ENCODE results near the gene STRIP2. TPM values are rescaled to one million over a fixed set of nuclear protein-coding genes. Genes with fewer than 3 reads are reported as not detected.
"Not testable (repeated sequence)": the region's sequence is repeated elsewhere in the genome, so short reads cannot be mapped to it uniquely, and the experiment has no call there.

STRIP2 gene
- total and polyA plus RNA-seq, 2 experiments from 2014 or later: 0.83 to 1.1 TPM

DNA sequence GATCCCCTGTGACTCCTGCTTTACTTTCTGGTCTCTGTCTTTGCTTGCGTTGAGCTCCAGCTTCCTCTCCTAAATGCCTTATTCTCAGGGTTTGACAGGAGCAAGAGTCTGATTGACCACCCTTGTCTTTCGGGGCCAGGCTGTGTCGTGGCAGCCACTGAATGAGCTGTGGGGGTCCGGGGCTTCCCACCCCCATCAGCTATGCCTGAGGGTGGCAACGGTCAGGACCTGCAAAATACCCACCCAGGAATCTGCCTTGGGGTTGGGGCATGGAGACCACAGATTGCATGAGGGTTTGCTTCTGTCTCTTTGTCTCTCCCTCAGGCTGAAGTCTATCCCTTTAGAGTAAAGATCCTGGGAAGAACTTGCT is 88.7 kb downstream of the STRIP2 start:
- H3K4me1 ChIP-seq (ENCODE audit: insufficient read depth): no peaks in the 10 kb centered on the region
- no peaks in the 10 kb centered on the region for H3K9me2 ChIP-seq (replicated peaks; ENCODE audit: insufficient read depth)
- peaks cover 15% of the 10 kb centered on the region for H3K27me3 ChIP-seq
- H3K9me3 ChIP-seq (ENCODE audit: low read depth): no peaks in the 10 kb centered on the region
- H3K4me3 ChIP-seq: no peak overlapping the region
- 78% methylated on average over 5 of the region's 5 CpGs for WGBS (ENCODE audit: low lambda C conversion rate, missing lambda C conversion rate)
- no peak overlapping the region for H3K27ac ChIP-seq
- TF ChIP-seq EZH2phosphoT487 (IDR thresholded peaks at IDR 0.05; ENCODE audit: low read depth, severe bottlenecking, unreplicated experiment) (no peak), CTCF (IDR thresholded peaks at IDR 0.05; ENCODE audit: poor library complexity) (no peak), EZH2 (IDR thresholded peaks at IDR 0.05; ENCODE audit: borderline replicate concordance) (no peak)
- no peaks in the 10 kb centered on the region for H3K79me2 ChIP-seq
- H3K36me3 ChIP-seq (replicated peaks; ENCODE audit: insufficient read depth, low read depth): no peaks in the 10 kb centered on the region
- H3K4me2 ChIP-seq: no peak overlapping the region
- DNase-seq (ENCODE audit: low spot score): no peak
- H4K20me1 ChIP-seq (ENCODE audit: insufficient read depth, poor library complexity, severe bottlenecking): no peaks in the 10 kb centered on the region
- H2AFZ ChIP-seq: no peak overlapping the region

DNA sequence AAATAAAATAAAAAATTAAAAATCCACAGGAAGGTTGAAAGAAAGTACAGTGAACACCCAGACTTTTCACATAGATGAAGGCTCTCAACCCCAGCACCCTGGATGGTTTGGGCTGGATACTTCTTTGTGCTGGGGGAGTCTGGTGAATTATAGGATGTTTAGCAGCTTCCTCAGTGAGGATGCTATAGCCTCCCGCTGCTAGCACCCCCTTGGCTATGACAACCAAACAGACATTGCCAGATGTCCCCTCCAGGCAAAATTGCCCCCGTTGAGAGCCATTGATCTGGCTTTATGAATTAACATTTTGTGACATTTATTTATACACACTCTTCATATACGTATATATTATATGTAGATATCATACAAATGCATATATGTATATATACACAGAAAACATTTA is 89.7 kb downstream of the STRIP2 start:
- Histone ChIP-seq H3K79me2 (no peaks in the 10 kb centered on the region), H3K4me3 (no peak overlapping the region), H3K4me1 (ENCODE audit: insufficient read depth) (no peaks in the 10 kb centered on the region), H3K9me2 (replicated peaks; ENCODE audit: insufficient read depth) (no peaks in the 10 kb centered on the region), H3K27me3 (peaks cover 15% of the 10 kb centered on the region), H3K9me3 (ENCODE audit: low read depth) (no peaks in the 10 kb centered on the region), H4K20me1 (ENCODE audit: insufficient read depth, poor library complexity, severe bottlenecking) (no peaks in the 10 kb centered on the region), H2AFZ (no peak overlapping the region), H3K27ac (no peak overlapping the region), H3K36me3 (replicated peaks; ENCODE audit: insufficient read depth, low read depth) (no peaks in the 10 kb centered on the region), H3K4me2 (no peak overlapping the region)
- no peak for DNase-seq (ENCODE audit: low spot score)
- 73% methylated on average over 3 of the region's 3 CpGs for WGBS (ENCODE audit: low lambda C conversion rate, missing lambda C conversion rate)
- TF ChIP-seq EZH2phosphoT487 (IDR thresholded peaks at IDR 0.05; ENCODE audit: low read depth, severe bottlenecking, unreplicated experiment) (no peak), EZH2 (IDR thresholded peaks at IDR 0.05; ENCODE audit: borderline replicate concordance) (no peak), CTCF (IDR thresholded peaks at IDR 0.05; ENCODE audit: poor library complexity) (no peak)

DNA sequence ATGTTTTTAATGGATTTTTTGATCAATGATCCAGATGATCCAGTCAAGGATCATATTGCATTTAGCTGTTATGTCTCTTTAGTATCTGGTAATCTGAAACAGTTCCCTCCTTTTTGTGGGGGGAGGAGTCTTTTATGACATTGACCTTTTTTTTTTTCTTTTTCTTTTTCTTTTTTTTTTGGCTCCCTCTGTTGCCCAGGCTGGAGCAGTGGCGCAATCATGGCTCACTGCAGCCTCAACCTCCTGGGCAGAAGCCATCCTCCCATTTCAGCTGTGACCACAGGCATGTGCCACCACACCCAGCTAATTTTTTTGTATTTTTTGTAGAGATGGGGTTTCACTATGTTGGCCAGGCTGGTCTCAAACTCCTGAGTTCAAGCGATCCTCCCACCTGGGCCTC is 90.2 kb downstream of the STRIP2 start:
- not testable (repeated sequence) for H3K36me3 ChIP-seq (replicated peaks; ENCODE audit: insufficient read depth, low read depth); DNase-seq (ENCODE audit: low spot score); H3K27ac ChIP-seq; H3K9me2 ChIP-seq (replicated peaks; ENCODE audit: insufficient read depth); H3K9me3 ChIP-seq (ENCODE audit: low read depth); H3K79me2 ChIP-seq; H2AFZ ChIP-seq; H3K4me3 ChIP-seq; H3K4me2 ChIP-seq; H4K20me1 ChIP-seq (ENCODE audit: insufficient read depth, poor library complexity, severe bottlenecking); H3K4me1 ChIP-seq (ENCODE audit: insufficient read depth)
- 97% methylated on average over 2 of the region's 2 CpGs for WGBS (ENCODE audit: low lambda C conversion rate, missing lambda C conversion rate)
- H3K27me3 ChIP-seq: peaks cover 15% of the 10 kb centered on the region

DNA sequence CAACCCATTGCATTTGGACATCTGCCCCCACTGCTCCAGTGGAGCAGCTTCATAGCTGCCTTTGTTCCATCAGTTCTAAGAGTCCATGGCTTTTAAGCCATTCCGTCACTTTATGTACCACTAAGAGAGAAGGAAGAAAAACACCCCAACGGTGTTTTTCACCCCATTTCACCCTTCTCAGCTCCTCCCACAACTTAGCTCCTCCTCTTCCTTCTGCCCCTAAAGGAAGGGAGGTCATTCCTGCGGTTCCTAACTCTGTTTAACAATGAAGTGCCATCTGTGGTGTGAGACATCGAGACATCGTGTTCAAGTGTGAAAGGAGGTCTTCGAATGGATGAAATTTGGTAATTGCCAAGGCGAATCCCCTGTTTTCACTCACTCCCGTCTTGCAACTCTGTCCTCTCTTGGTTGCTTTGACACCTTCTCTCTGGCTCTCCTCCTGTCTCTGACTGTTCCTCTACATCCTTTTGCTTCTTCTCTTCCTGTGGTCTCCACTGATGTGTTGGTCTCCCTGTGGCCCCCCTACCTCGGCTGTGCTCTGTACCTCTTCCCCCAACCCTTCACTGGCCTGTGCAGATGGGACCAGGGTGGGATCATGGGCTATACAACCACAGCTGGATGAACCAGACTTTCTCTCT is 91.1 kb downstream of the STRIP2 start:
- no peaks in the 10 kb centered on the region for H3K9me3 ChIP-seq (ENCODE audit: low read depth)
- H3K27me3 ChIP-seq: peaks cover 15% of the 10 kb centered on the region
- no peak for DNase-seq (ENCODE audit: low spot score)
- no peak overlapping the region for H2AFZ ChIP-seq
- no peak overlapping the region for H3K27ac ChIP-seq
- H3K4me2 ChIP-seq: no peak overlapping the region
- H3K36me3 ChIP-seq (replicated peaks; ENCODE audit: insufficient read depth, low read depth): no peaks in the 10 kb centered on the region
- 85% methylated on average over 9 of the region's 9 CpGs for WGBS (ENCODE audit: low lambda C conversion rate, missing lambda C conversion rate)
- no peak overlapping the region for H3K4me3 ChIP-seq
- TF ChIP-seq EZH2phosphoT487 (IDR thresholded peaks at IDR 0.05; ENCODE audit: low read depth, severe bottlenecking, unreplicated experiment) (no peak), CTCF (IDR thresholded peaks at IDR 0.05; ENCODE audit: poor library complexity) (no peak), EZH2 (IDR thresholded peaks at IDR 0.05; ENCODE audit: borderline replicate concordance) (no peak)
- H3K9me2 ChIP-seq (replicated peaks; ENCODE audit: insufficient read depth): no peaks in the 10 kb centered on the region
- no peaks in the 10 kb centered on the region for H4K20me1 ChIP-seq (ENCODE audit: insufficient read depth, poor library complexity, severe bottlenecking)
- H3K4me1 ChIP-seq (ENCODE audit: insufficient read depth): no peaks in the 10 kb centered on the region
- no peaks in the 10 kb centered on the region for H3K79me2 ChIP-seq
